ENCODE results near the gene HYAL1. TPM values are rescaled to one million over a fixed set of nuclear protein-coding genes. Genes with fewer than 3 reads are reported as not detected.

The HYAL1 gene
- total and polyA plus RNA-seq, 9 donors: 0.86 to 2.5 (median 1.7) TPM

Other genes with a start within 250 kb of the HYAL1 start
- gene RBM5, start 214.7 kb downstream of the HYAL1 start, total RNA-seq: 161 TPM
- gene RBM5, start 214.7 kb downstream of the HYAL1 start, polyA plus RNA-seq (ENCODE audit: insufficient read depth in 1 of 8, insufficient read length in 8 of 8, low replicate concordance in 1 of 8): 100 to 1,000 TPM; 126 to 206 (median 157) TPM
- 9.1 TPM for gene SEMA3F, start 148.2 kb downstream of the HYAL1 start, total RNA-seq
- 10 to 100 TPM in 6 of 8 donors, 1 to 10 TPM in 2; 9.9 to 28.6 (median 14.4) TPM for gene SEMA3F, start 148.2 kb downstream of the HYAL1 start, polyA plus RNA-seq (ENCODE audit: insufficient read depth in 1 of 8, insufficient read length in 8 of 8, low replicate concordance in 1 of 8)
- gene GNAT1, start 112.0 kb downstream of the HYAL1 start, total RNA-seq: not detected
- gene GNAT1, start 112.0 kb downstream of the HYAL1 start, polyA plus RNA-seq (ENCODE audit: insufficient read depth in 1 of 8, insufficient read length in 8 of 8, low replicate concordance in 1 of 8): under 1 TPM in 2 of 8 donors, not detected in 6; 0.26 to 0.34 TPM
- gene SLC38A3, start 98.3 kb downstream of the HYAL1 start, total RNA-seq: 1.7 TPM
- gene SLC38A3, start 98.3 kb downstream of the HYAL1 start, polyA plus RNA-seq (ENCODE audit: insufficient read depth in 1 of 8, insufficient read length in 8 of 8, low replicate concordance in 1 of 8): 1 to 10 TPM; 1.7 to 4.4 (median 2.5) TPM
- 116 TPM for gene GNAI2, start 67.4 kb downstream of the HYAL1 start, total RNA-seq
- gene GNAI2, start 67.4 kb downstream of the HYAL1 start, polyA plus RNA-seq (ENCODE audit: insufficient read depth in 1 of 8, insufficient read length in 8 of 8, low replicate concordance in 1 of 8): 100 to 1,000 TPM; 153 to 222 (median 191) TPM
- gene SEMA3B, start 34.4 kb downstream of the HYAL1 start, total RNA-seq: 51.8 TPM
- gene SEMA3B, start 34.4 kb downstream of the HYAL1 start, polyA plus RNA-seq (ENCODE audit: insufficient read depth in 1 of 8, insufficient read length in 8 of 8, low replicate concordance in 1 of 8): 10 to 100 TPM; 31.8 to 53.7 (median 38.9) TPM
- 25.4 TPM for gene LSMEM2, start 24.5 kb downstream of the HYAL1 start, total RNA-seq
- 10 to 100 TPM; 11.1 to 33.1 (median 27.8) TPM for gene LSMEM2, start 24.5 kb downstream of the HYAL1 start, polyA plus RNA-seq (ENCODE audit: insufficient read depth in 1 of 8, insufficient read length in 8 of 8, low replicate concordance in 1 of 8)
- 36.9 TPM for gene IFRD2, start 11.1 kb downstream of the HYAL1 start, total RNA-seq
- 10 to 100 TPM; 46.4 to 68.1 (median 61.2) TPM for gene IFRD2, start 11.1 kb downstream of the HYAL1 start, polyA plus RNA-seq (ENCODE audit: insufficient read depth in 1 of 8, insufficient read length in 8 of 8, low replicate concordance in 1 of 8)
- gene HYAL3, start 4.2 kb downstream of the HYAL1 start, total RNA-seq: 1.3 TPM
- gene HYAL3, start 4.2 kb downstream of the HYAL1 start, polyA plus RNA-seq (ENCODE audit: insufficient read depth in 1 of 8, insufficient read length in 8 of 8, low replicate concordance in 1 of 8): 1 to 10 TPM; 1.3 to 3.0 (median 2.2) TPM
- gene NAA80, start 4.2 kb downstream of the HYAL1 start, total RNA-seq: 5.1 TPM
- gene NAA80, start 4.2 kb downstream of the HYAL1 start, polyA plus RNA-seq (ENCODE audit: insufficient read depth in 1 of 8, insufficient read length in 8 of 8, low replicate concordance in 1 of 8): 1 to 10 TPM; 5.4 to 8.3 (median 6.3) TPM
- gene HYAL2, start 19.2 kb upstream of the HYAL1 start, total RNA-seq: 51.6 TPM
- 10 to 100 TPM; 34.3 to 49.5 (median 46.9) TPM for gene HYAL2, start 19.2 kb upstream of the HYAL1 start, polyA plus RNA-seq (ENCODE audit: insufficient read depth in 1 of 8, insufficient read length in 8 of 8, low replicate concordance in 1 of 8)
- 12.8 TPM for gene TUSC2, start 24.6 kb upstream of the HYAL1 start, total RNA-seq
- 10 to 100 TPM; 13.7 to 19.2 (median 17.4) TPM for gene TUSC2, start 24.6 kb upstream of the HYAL1 start, polyA plus RNA-seq (ENCODE audit: insufficient read depth in 1 of 8, insufficient read length in 8 of 8, low replicate concordance in 1 of 8)
- 33.9 TPM for gene RASSF1, start 37.3 kb upstream of the HYAL1 start, total RNA-seq
- 10 to 100 TPM; 34.9 to 47.7 (median 38.8) TPM for gene RASSF1, start 37.3 kb upstream of the HYAL1 start, polyA plus RNA-seq (ENCODE audit: insufficient read depth in 1 of 8, insufficient read length in 8 of 8, low replicate concordance in 1 of 8)
- 0.49 TPM for gene ZMYND10, start 42.2 kb upstream of the HYAL1 start, total RNA-seq
- 1 to 10 TPM in 4 of 8 donors, under 1 TPM in 4; 0.90 to 1.8 (median 1.1) TPM for gene ZMYND10, start 42.2 kb upstream of the HYAL1 start, polyA plus RNA-seq (ENCODE audit: insufficient read depth in 1 of 8, insufficient read length in 8 of 8, low replicate concordance in 1 of 8)
- gene NPRL2, start 47.2 kb upstream of the HYAL1 start, total RNA-seq: 18.9 TPM
- 10 to 100 TPM; 18.2 to 23.9 (median 20.2) TPM for gene NPRL2, start 47.2 kb upstream of the HYAL1 start, polyA plus RNA-seq (ENCODE audit: insufficient read depth in 1 of 8, insufficient read length in 8 of 8, low replicate concordance in 1 of 8)
- gene CYB561D2, start 47.3 kb upstream of the HYAL1 start, total RNA-seq: 8.3 TPM
- 1 to 10 TPM; 6.1 to 9.1 (median 7.5) TPM for gene CYB561D2, start 47.3 kb upstream of the HYAL1 start, polyA plus RNA-seq (ENCODE audit: insufficient read depth in 1 of 8, insufficient read length in 8 of 8, low replicate concordance in 1 of 8)
- gene TMEM115, start 55.9 kb upstream of the HYAL1 start, total RNA-seq: 25.3 TPM
- 10 to 100 TPM; 23.0 to 31.3 (median 26.2) TPM for gene TMEM115, start 55.9 kb upstream of the HYAL1 start, polyA plus RNA-seq (ENCODE audit: insufficient read depth in 1 of 8, insufficient read length in 8 of 8, low replicate concordance in 1 of 8)
- gene CACNA2D2, start 200.1 kb upstream of the HYAL1 start, total RNA-seq: 3.0 TPM
- 10 to 100 TPM in 3 of 8 donors, 1 to 10 TPM in 5; 6.1 to 12.6 (median 9.4) TPM for gene CACNA2D2, start 200.1 kb upstream of the HYAL1 start, polyA plus RNA-seq (ENCODE audit: insufficient read depth in 1 of 8, insufficient read length in 8 of 8, low replicate concordance in 1 of 8)